HCT116 (cell line): ENCODE data around the gene NONO.

Source experiments
- CEBPB ChIP-seq: IDR thresholded peaks from 2 replicates; pipeline ENCODE4 v1.6.1; 2012; ENCODE audit warnings: low read depth
- EZH2 ChIP-seq: fragments of 200-600 bp; sonication (generic); IDR thresholded peaks from 2 replicates; pipeline ENCODE4 v1.6.1; 2017; ENCODE audit warnings: antibody characterized with exemption, mixed run types
- POLR2AphosphoS5 ChIP-seq: IDR thresholded peaks from 2 replicates; pipeline ENCODE4 v1.6.1; 2011; ENCODE audit warnings: mild to moderate bottlenecking, low read depth, low read length, moderate library complexity
- REST ChIP-seq: IDR thresholded peaks from 2 replicates; pipeline ENCODE4 v1.6.1; 2012; ENCODE audit warnings: low read depth
- SRF ChIP-seq: IDR thresholded peaks from 2 replicates; pipeline ENCODE4 v1.6.1; 2012; ENCODE audit warnings: low read depth
- TCF7L2 ChIP-seq: IDR thresholded peaks from 2 replicates; pipeline ENCODE4 v1.7.0; 2011; ENCODE audit warnings: borderline replicate concordance, inconsistent platforms; ENCODE audit not compliant: insufficient read depth, insufficient read length; ENCODE audit errors: extremely low read depth
- YY1 ChIP-seq: IDR thresholded peaks from 2 replicates; pipeline ENCODE4 v1.6.1; 2011; ENCODE audit warnings: low read length, low read depth, moderate library complexity, mild to moderate bottlenecking; ENCODE audit not compliant: insufficient replicate concordance; ENCODE audit errors: extremely low read depth
- ZBTB33 ChIP-seq: IDR thresholded peaks from 2 replicates; pipeline ENCODE4 v1.6.1; 2011; ENCODE audit warnings: mild to moderate bottlenecking, low read length, moderate library complexity; ENCODE audit not compliant: insufficient replicate concordance; ENCODE audit errors: extremely low read depth
- ZFX ChIP-seq: fragments of 450-650 bp; IDR thresholded peaks from 2 replicates; pipeline ENCODE4 v1.6.1; 2017
- TF ChIP-seq, protein P1 (sequence below), 3 experiments: fragments of 200-600 bp in 1 of 3; sonication (generic) in 1 of 3; IDR thresholded peaks in 2 of 3; conservative IDR thresholded peaks in 1 of 3; 2 replicates each; pipeline ENCODE4 v1.5.1; 2012 to 2017; ENCODE audit warnings: low read depth in 2 of 3, low read length in 2 of 3, antibody characterized with exemption in 1 of 3, borderline replicate concordance in 1 of 3, control low read depth in 1 of 3, mild to moderate bottlenecking in 1 of 3, mixed read lengths in 1 of 3, mixed run types in 1 of 3, moderate library complexity in 1 of 3; ENCODE audit not compliant: insufficient read depth in 1 of 3

DNA sequence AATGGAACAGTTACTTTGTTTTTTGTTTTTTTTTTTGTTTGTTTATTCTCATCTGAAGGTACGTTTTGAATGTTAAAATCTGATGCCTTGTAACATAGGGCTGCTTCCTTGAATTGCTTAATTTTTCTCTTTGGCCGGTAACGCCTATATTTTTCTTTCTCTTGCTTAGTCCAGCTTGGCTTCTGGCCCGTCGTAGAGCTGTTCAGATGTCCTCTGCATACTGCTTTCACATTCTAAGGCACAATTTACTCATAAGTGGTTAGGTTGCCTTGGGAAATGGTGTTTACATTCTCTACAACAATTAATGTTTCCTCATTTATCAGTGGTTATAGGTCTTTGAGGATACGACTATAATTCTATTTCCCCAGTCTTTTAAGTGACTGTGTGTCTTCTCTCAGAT lies 7.9 kb downstream of the NONO start:
- TF ChIP-seq, protein P1, sequence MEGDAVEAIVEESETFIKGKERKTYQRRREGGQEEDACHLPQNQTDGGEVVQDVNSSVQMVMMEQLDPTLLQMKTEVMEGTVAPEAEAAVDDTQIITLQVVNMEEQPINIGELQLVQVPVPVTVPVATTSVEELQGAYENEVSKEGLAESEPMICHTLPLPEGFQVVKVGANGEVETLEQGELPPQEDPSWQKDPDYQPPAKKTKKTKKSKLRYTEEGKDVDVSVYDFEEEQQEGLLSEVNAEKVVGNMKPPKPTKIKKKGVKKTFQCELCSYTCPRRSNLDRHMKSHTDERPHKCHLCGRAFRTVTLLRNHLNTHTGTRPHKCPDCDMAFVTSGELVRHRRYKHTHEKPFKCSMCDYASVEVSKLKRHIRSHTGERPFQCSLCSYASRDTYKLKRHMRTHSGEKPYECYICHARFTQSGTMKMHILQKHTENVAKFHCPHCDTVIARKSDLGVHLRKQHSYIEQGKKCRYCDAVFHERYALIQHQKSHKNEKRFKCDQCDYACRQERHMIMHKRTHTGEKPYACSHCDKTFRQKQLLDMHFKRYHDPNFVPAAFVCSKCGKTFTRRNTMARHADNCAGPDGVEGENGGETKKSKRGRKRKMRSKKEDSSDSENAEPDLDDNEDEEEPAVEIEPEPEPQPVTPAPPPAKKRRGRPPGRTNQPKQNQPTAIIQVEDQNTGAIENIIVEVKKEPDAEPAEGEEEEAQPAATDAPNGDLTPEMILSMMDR (IDR thresholded peaks at IDR 0.05 in 2 of 3, conservative IDR thresholded peaks at IDR 0.05 in 1 of 3; ENCODE audit: borderline replicate concordance in 1 of 3, insufficient read depth in 1 of 3, low read depth in 2 of 3, low read length in 2 of 3) = no peak
- TF ChIP-seq SRF (no peak), ZFX (no peak), POLR2AphosphoS5 (no peak), ZBTB33 (no peak), TCF7L2 (no peak), YY1 (no peak), REST (no peak), CEBPB (no peak), EZH2 (no peak)
